ENCODE measurements around the gene ABCA13.

DNA sequence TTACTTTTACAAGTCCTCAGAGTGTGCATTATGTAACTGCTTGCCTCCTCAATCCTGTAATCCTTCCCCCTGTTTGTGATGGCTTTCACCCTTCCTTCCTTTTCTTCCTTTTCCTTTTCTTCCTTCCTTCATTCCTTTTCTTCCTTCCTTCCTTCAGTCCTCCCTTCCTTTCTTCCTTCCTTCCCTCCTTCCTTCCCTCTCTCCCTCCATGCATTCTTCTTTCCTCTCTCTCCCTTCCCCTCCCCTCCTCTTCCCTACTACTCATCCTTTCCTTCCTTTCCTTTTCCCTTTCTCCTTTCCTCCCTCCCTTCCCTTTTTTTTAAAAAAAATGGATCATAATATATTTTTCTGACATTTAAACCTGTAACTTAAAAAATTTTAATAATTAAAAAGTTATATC is 22.2 kb upstream of the ABCA13 start:
- TF ChIP-seq, protein P1, sequence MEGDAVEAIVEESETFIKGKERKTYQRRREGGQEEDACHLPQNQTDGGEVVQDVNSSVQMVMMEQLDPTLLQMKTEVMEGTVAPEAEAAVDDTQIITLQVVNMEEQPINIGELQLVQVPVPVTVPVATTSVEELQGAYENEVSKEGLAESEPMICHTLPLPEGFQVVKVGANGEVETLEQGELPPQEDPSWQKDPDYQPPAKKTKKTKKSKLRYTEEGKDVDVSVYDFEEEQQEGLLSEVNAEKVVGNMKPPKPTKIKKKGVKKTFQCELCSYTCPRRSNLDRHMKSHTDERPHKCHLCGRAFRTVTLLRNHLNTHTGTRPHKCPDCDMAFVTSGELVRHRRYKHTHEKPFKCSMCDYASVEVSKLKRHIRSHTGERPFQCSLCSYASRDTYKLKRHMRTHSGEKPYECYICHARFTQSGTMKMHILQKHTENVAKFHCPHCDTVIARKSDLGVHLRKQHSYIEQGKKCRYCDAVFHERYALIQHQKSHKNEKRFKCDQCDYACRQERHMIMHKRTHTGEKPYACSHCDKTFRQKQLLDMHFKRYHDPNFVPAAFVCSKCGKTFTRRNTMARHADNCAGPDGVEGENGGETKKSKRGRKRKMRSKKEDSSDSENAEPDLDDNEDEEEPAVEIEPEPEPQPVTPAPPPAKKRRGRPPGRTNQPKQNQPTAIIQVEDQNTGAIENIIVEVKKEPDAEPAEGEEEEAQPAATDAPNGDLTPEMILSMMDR (IDR thresholded peaks at IDR 0.05) = no peak
- TF ChIP-seq POLR2AphosphoS5 (IDR thresholded peaks at IDR 0.05; ENCODE audit: low read depth, low read length) (no peak), TCF7L2 (IDR thresholded peaks at IDR 0.05; ENCODE audit: low read depth, low read length) (no peak), SIN3A (IDR thresholded peaks at IDR 0.05; ENCODE audit: borderline replicate concordance, insufficient read depth, low read depth, low read length) (no peak)
- TF ChIP-seq, protein P2, sequence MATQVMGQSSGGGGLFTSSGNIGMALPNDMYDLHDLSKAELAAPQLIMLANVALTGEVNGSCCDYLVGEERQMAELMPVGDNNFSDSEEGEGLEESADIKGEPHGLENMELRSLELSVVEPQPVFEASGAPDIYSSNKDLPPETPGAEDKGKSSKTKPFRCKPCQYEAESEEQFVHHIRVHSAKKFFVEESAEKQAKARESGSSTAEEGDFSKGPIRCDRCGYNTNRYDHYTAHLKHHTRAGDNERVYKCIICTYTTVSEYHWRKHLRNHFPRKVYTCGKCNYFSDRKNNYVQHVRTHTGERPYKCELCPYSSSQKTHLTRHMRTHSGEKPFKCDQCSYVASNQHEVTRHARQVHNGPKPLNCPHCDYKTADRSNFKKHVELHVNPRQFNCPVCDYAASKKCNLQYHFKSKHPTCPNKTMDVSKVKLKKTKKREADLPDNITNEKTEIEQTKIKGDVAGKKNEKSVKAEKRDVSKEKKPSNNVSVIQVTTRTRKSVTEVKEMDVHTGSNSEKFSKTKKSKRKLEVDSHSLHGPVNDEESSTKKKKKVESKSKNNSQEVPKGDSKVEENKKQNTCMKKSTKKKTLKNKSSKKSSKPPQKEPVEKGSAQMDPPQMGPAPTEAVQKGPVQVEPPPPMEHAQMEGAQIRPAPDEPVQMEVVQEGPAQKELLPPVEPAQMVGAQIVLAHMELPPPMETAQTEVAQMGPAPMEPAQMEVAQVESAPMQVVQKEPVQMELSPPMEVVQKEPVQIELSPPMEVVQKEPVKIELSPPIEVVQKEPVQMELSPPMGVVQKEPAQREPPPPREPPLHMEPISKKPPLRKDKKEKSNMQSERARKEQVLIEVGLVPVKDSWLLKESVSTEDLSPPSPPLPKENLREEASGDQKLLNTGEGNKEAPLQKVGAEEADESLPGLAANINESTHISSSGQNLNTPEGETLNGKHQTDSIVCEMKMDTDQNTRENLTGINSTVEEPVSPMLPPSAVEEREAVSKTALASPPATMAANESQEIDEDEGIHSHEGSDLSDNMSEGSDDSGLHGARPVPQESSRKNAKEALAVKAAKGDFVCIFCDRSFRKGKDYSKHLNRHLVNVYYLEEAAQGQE (IDR thresholded peaks at IDR 0.05; ENCODE audit: insufficient read depth in 1 of 2, low read depth in 2 of 2, low read length in 1 of 2) = no peak

Measured in Panc1 (cell line).